Esophagus muscularis mucosa (tissue), 4 donors: ENCODE data around the gene PRND. TPM values are rescaled to one million over a fixed set of nuclear protein-coding genes. Genes with fewer than 3 reads are reported as not detected.
A peak's percentile ranks its signal among the peaks of the same experiment; 100 is the strongest.

Experiments
- DNase-seq: peaks from one replicate; pipeline ENCODE4 v3.0.0-alpha.2; 2017; ENCODE audit errors: extremely low spot score
- H3K27ac ChIP-seq, 4 donors: fragments of 200-600 bp; sonication (generic); replicated peaks in 1 of 4; 1 replicate in 3 of 4; 2 replicates in 1 of 4; pipeline ENCODE4 v1.5.1; 2016 to 2019; ENCODE audit warnings: mild to moderate bottlenecking in 1 of 4
- H3K27me3 ChIP-seq, 4 donors: fragments of 200-600 bp; sonication (generic); one replicate each; pipeline versions ENCODE4 v1.5.1 to v1.6.0; 2016 to 2019
- H3K36me3 ChIP-seq, 4 donors: fragments of 200-600 bp; sonication (generic); one replicate each; pipeline ENCODE4 v1.5.1; 2016 to 2019
- H3K4me1 ChIP-seq, 4 donors: fragments of 200-600 bp; sonication (generic); one replicate each; pipeline ENCODE4 v1.5.1; 2016 to 2019
- H3K4me3 ChIP-seq, 4 donors: fragments of 200-600 bp; sonication (generic); 1 replicate in 2 of 4; 2 replicates in 2 of 4; pipeline ENCODE4 v1.5.1; 2016 to 2019; ENCODE audit warnings: mild to moderate bottlenecking in 4 of 4, moderate library complexity in 1 of 4
- H3K9me3 ChIP-seq, 4 donors: fragments of 200-600 bp; sonication (generic); 1 replicate in 3 of 4; 2 replicates in 1 of 4; pipeline ENCODE4 v1.5.1; 2016 to 2019
- CTCF ChIP-seq, 3 experiments: fragments of 200-600 bp in 2 of 3; fragments of 450-650 bp in 1 of 3; sonication (generic) in 2 of 3; IDR thresholded peaks; one replicate each; pipeline ENCODE4 v1.5.1; 2017 to 2019; ENCODE audit warnings: antibody characterized with exemption in 3 of 3, mild to moderate bottlenecking in 2 of 3, moderate library complexity in 1 of 3
- EP300 ChIP-seq: sonication (generic); formaldehyde crosslinking; IDR thresholded peaks from one replicate; pipeline ENCODE4 v1.6.1; 2017; ENCODE audit warnings: antibody characterized with exemption
- POLR2A ChIP-seq: fragments of 450-650 bp; IDR thresholded peaks from one replicate; pipeline ENCODE4 v1.6.1; 2017; ENCODE audit warnings: antibody characterized with exemption, moderate library complexity, mild to moderate bottlenecking, low read depth
- POLR2AphosphoS5 ChIP-seq, 2 donors: sonication (generic); formaldehyde crosslinking; IDR thresholded peaks; one replicate each; pipeline ENCODE4 v1.6.1; 2017; ENCODE audit warnings: antibody characterized with exemption in 2 of 2
- WGBS: methylation state at CpG from one replicate; pipeline ENCODE4 v1.1.5; 2018; 5-methylcytosine and 5-hydroxymethylcytosine counted together
- intact Hi-C: fragments of 100-400 bp; cut with DNase I; formaldehyde crosslinking; loops from one replicate; pipeline ENCODE4 v1.15.1; 2023
- total RNA-seq, 4 donors: library from RNA; depleted of rRNA; stranded (reverse); fragments of >200 nt; gene quantifications; one replicate each; pipeline versions ENCODE4 v1.1.0 to v1.2.1, GENCODE V29; 2016

Gene PRND
- total RNA-seq, 4 donors from 2014 or later: not detected

GRCh38 chr20:4774207-4774606, 52.5 kb downstream of the PRND start:
- Histone ChIP-seq H3K27ac (peak overlapping the region in 2 of 4 donors; percentile 34 to 57), H3K9me3 (no peaks in the 10 kb centered on the region), H3K27me3 (no peaks in the 10 kb centered on the region), H3K4me1 (peaks cover 0 to 19% (median 5%) of the 10 kb centered on the region in 4 donors), H3K36me3 (no peaks in the 10 kb centered on the region), H3K4me3 (no peak overlapping the region)
- no peak for DNase-seq
- intact Hi-C loops: no loop called here
- WGBS: 94% methylated on average over 4 of the region's 4 CpGs
- TF ChIP-seq POLR2AphosphoS5 (IDR thresholded peaks at IDR 0.05) (no peak), EP300 (no peak), POLR2A (no peak), CTCF (IDR thresholded peaks at IDR 0.05) (no peak)

- Histone ChIP-seq H3K27ac (no peak overlapping the region), H3K27me3 (no peaks in the 10 kb centered on the region), H3K4me1 (peaks cover 0 to 19% (median 5%) of the 10 kb centered on the region in 4 donors), H3K4me3 (no peak overlapping the region), H3K9me3 (no peaks in the 10 kb centered on the region), H3K36me3 (no peaks in the 10 kb centered on the region)
- TF ChIP-seq POLR2A: no peak
- TF ChIP-seq EP300: no peak
- TF ChIP-seq CTCF (IDR thresholded peaks at IDR 0.05): no peak
- TF ChIP-seq POLR2AphosphoS5 (IDR thresholded peaks at IDR 0.05): no peak
- intact Hi-C loops: no loop called here
- DNase-seq: no peak
- 84% methylated on average over 21 of the region's 21 CpGs for WGBS
These were observed 53.8 kb downstream of the PRND start for GRCh38 chr20:4775322-4776078.

- WGBS: 76% methylated on average over 14 of the region's 14 CpGs
- intact Hi-C loops: no loop called here
- H3K36me3 ChIP-seq: no peaks in the 10 kb centered on the region
These were observed 54.4 kb downstream of the PRND start for GRCh38 chr20:4776079-4776630.

More at GRCh38 chr20:4776079-4776630, 54.4 kb downstream of the PRND start:
- H3K4me3 ChIP-seq: no peak overlapping the region
- TF ChIP-seq POLR2A (no peak), CTCF (IDR thresholded peaks at IDR 0.05) (no peak), POLR2AphosphoS5 (IDR thresholded peaks at IDR 0.05) (no peak), EP300 (no peak)
- no peak for DNase-seq
- no peaks in the 10 kb centered on the region for H3K27me3 ChIP-seq
- no peaks in the 10 kb centered on the region for H3K9me3 ChIP-seq
- no peak overlapping the region for H3K27ac ChIP-seq
- peaks cover 0 to 19% (median 5%) of the 10 kb centered on the region in 4 donors for H3K4me1 ChIP-seq

Other genes with a start within 250 kb of the PRND start
- gene PRNP, start 35.5 kb upstream of the PRND start, total RNA-seq: 100 to 1,000 TPM; 155 to 206 (median 188) TPM
- gene RASSF2, start 101.7 kb downstream of the PRND start, total RNA-seq: 10 to 100 TPM; 60.7 to 80.2 (median 71.4) TPM